Astrocyte (in vitro differentiated cells and primary cell): ENCODE measurements around the gene NUDT12. TPM values are rescaled to one million over a fixed set of nuclear protein-coding genes. Genes with fewer than 3 reads are reported as not detected.

Source experiments
- DNase-seq: peaks from one replicate; pipeline ENCODE4 v3.0.0-alpha.2; 2010; ENCODE audit warnings: low read depth
- FAIRE-seq: peaks from 2 replicates; lab custom pipeline; 2011; peaks lifted over from hg19 to GRCh38; lab: Jason Lieb, UNC
- H2AFZ ChIP-seq: 2 replicates; pipeline ENCODE4 v1.6.0; 2012; ENCODE audit warnings: low read depth, low read length, inconsistent platforms
- H3K27ac ChIP-seq: 2 replicates; pipeline ENCODE4 v1.5.1; 2011; ENCODE audit warnings: low read depth, low read length, inconsistent platforms
- H3K27me3 ChIP-seq: 2 replicates; pipeline ENCODE4 v1.6.0; 2011; ENCODE audit warnings: low read length, inconsistent platforms; ENCODE audit not compliant: insufficient read depth
- H3K36me3 ChIP-seq: 2 replicates; pipeline ENCODE4 v1.5.1; 2011; ENCODE audit warnings: low read length, inconsistent platforms; ENCODE audit not compliant: insufficient read depth
- H3K4me1 ChIP-seq: 2 replicates; pipeline ENCODE4 v1.5.1; 2011; ENCODE audit warnings: low read length, inconsistent platforms; ENCODE audit not compliant: insufficient read depth
- H3K4me2 ChIP-seq: 2 replicates; pipeline ENCODE4 v1.6.0; 2012; ENCODE audit warnings: low read length, inconsistent platforms
- H3K4me3 ChIP-seq: 2 replicates; pipeline ENCODE4 v1.5.1; 2011; ENCODE audit warnings: low read depth, mild to moderate bottlenecking, low read length, inconsistent platforms; ENCODE audit not compliant: insufficient read depth
- H3K79me2 ChIP-seq: 2 replicates; pipeline ENCODE4 v1.6.0; 2012; ENCODE audit warnings: mild to moderate bottlenecking, low read length, inconsistent platforms; ENCODE audit not compliant: insufficient read depth
- H3K9ac ChIP-seq: 2 replicates; pipeline ENCODE4 v1.6.0; 2012; ENCODE audit warnings: mild to moderate bottlenecking, low read length, inconsistent platforms
- H3K9me3 ChIP-seq: 2 replicates; pipeline ENCODE4 v1.5.1; 2012; ENCODE audit warnings: low read depth, mild to moderate bottlenecking, low read length, inconsistent platforms; ENCODE audit not compliant: insufficient read depth
- H4K20me1 ChIP-seq: 2 replicates; pipeline ENCODE4 v1.6.0; 2012; ENCODE audit warnings: low read length, inconsistent platforms; ENCODE audit not compliant: insufficient read depth
- H3K27ac Mint-ChIP-seq: one replicate; pipeline ENCODE4 v1.8.0; 2021; ENCODE audit warnings: mild to moderate bottlenecking, mixed read lengths; ENCODE audit not compliant: unreplicated experiment
- H3K27me3 Mint-ChIP-seq: one replicate; pipeline ENCODE4 v1.8.0; 2021; ENCODE audit warnings: low read depth, mixed read lengths; ENCODE audit not compliant: unreplicated experiment
- H3K36me3 Mint-ChIP-seq: one replicate; pipeline ENCODE4 v1.8.0; 2021; ENCODE audit warnings: low read depth, mixed read lengths; ENCODE audit not compliant: unreplicated experiment
- H3K4me1 Mint-ChIP-seq: one replicate; pipeline ENCODE4 v1.8.0; 2021; ENCODE audit warnings: low read depth, mixed read lengths; ENCODE audit not compliant: unreplicated experiment
- H3K4me3 Mint-ChIP-seq: one replicate; pipeline ENCODE4 v1.8.0; 2021; ENCODE audit warnings: mild to moderate bottlenecking, moderate library complexity, mixed read lengths; ENCODE audit not compliant: unreplicated experiment
- H3K9me3 Mint-ChIP-seq: one replicate; pipeline ENCODE4 v1.8.0; 2021; ENCODE audit warnings: mild to moderate bottlenecking, mixed read lengths; ENCODE audit not compliant: unreplicated experiment
- EZH2 ChIP-seq: IDR thresholded peaks from 2 replicates; pipeline ENCODE4 v1.6.1; 2012; ENCODE audit warnings: mild to moderate bottlenecking, low read length, inconsistent platforms; ENCODE audit not compliant: insufficient read depth
- total RNA-seq: library from RNA; stranded (reverse); gene quantifications from 2 replicates; pipeline ENCODE4 v1.2.1, GENCODE V29; 2021
- TF ChIP-seq, protein P1 (sequence below): IDR thresholded peaks from 2 replicates; pipeline ENCODE4 v1.5.1; 2011; ENCODE audit warnings: low read depth, mild to moderate bottlenecking, inconsistent platforms, low read length, moderate library complexity; ENCODE audit not compliant: insufficient read depth

Gene NUDT12
- total RNA-seq, 1 donor from 2014 or later: 6.3 TPM

DNA sequence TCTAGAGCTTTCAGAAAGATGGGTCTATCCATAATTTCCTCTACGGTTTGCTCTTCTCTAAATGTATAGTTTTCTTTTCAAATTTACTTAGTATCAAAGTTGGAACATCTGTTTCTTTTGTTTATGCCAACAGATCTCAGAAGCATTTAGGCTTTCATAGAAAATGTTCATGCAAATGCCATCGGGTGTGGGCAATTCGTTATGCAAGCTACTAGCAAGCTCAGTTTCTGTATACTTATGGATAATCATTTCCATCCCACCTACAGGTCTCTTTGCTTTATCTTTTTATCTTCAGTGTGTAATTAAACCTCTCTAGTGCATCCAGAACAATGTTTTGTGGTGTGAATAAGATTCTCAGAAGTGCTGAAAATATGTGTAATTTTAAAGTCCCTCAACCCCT is 59.9 kb downstream of the NUDT12 start:
- no peak overlapping the region for H3K4me3 Mint-ChIP-seq
- H3K36me3 ChIP-seq: no peaks in the 10 kb centered on the region
- no peak overlapping the region for H3K4me2 ChIP-seq
- H3K4me3 ChIP-seq: no peak overlapping the region
- DNase-seq (no peak), FAIRE-seq (no peak)
- no peaks in the 10 kb centered on the region for H3K4me1 ChIP-seq
- H3K36me3 Mint-ChIP-seq: no peaks in the 10 kb centered on the region
- H2AFZ ChIP-seq: no peak overlapping the region
- no peak overlapping the region for H3K27ac Mint-ChIP-seq
- TF ChIP-seq EZH2: no peak
- TF ChIP-seq, protein P1, sequence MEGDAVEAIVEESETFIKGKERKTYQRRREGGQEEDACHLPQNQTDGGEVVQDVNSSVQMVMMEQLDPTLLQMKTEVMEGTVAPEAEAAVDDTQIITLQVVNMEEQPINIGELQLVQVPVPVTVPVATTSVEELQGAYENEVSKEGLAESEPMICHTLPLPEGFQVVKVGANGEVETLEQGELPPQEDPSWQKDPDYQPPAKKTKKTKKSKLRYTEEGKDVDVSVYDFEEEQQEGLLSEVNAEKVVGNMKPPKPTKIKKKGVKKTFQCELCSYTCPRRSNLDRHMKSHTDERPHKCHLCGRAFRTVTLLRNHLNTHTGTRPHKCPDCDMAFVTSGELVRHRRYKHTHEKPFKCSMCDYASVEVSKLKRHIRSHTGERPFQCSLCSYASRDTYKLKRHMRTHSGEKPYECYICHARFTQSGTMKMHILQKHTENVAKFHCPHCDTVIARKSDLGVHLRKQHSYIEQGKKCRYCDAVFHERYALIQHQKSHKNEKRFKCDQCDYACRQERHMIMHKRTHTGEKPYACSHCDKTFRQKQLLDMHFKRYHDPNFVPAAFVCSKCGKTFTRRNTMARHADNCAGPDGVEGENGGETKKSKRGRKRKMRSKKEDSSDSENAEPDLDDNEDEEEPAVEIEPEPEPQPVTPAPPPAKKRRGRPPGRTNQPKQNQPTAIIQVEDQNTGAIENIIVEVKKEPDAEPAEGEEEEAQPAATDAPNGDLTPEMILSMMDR: no peak
- no peak overlapping the region for H3K9ac ChIP-seq
- H3K27me3 Mint-ChIP-seq: no peaks in the 10 kb centered on the region
- no peaks in the 10 kb centered on the region for H4K20me1 ChIP-seq
- H3K27ac ChIP-seq: no peak overlapping the region
- no peaks in the 10 kb centered on the region for H3K79me2 ChIP-seq
- peaks cover 13% of the 10 kb centered on the region for H3K4me1 Mint-ChIP-seq
- H3K27me3 ChIP-seq: no peaks in the 10 kb centered on the region
- no peaks in the 10 kb centered on the region for H3K9me3 ChIP-seq
- H3K9me3 Mint-ChIP-seq: peaks cover 1% of the 10 kb centered on the region
